Mesothelial cell of epicardium (in vitro differentiated cells): ENCODE results near the gene ABHD15. TPM values are rescaled to one million over a fixed set of nuclear protein-coding genes. Genes with fewer than 3 reads are reported as not detected.

Source experiments
- DNase-seq, 2 experiments: peaks; one replicate each; pipeline ENCODE4 v3.0.0; 2021; ENCODE audit warnings: low spot score in 2 of 2; ENCODE audit not compliant: unreplicated experiment in 2 of 2
- H3K27ac Mint-ChIP-seq: 2 replicates; pipeline ENCODE4 v1.8.0; 2021; ENCODE audit warnings: mixed read lengths
- H3K27me3 Mint-ChIP-seq: 2 replicates; pipeline ENCODE4 v1.8.0; 2021; ENCODE audit warnings: low read depth, mixed read lengths
- H3K36me3 Mint-ChIP-seq: 2 replicates; pipeline ENCODE4 v1.8.0; 2021; ENCODE audit warnings: mixed read lengths
- H3K4me1 Mint-ChIP-seq: 2 replicates; pipeline ENCODE4 v1.8.0; 2021; ENCODE audit warnings: mixed read lengths
- H3K4me3 Mint-ChIP-seq: 2 replicates; pipeline ENCODE4 v1.8.0; 2021; ENCODE audit warnings: mild to moderate bottlenecking, moderate library complexity, mixed read lengths
- H3K9me3 Mint-ChIP-seq: 2 replicates; pipeline ENCODE4 v1.8.0; 2021; ENCODE audit warnings: mixed read lengths
- total RNA-seq: library from RNA; stranded (reverse); gene quantifications from 3 replicates; pipeline ENCODE4 v1.2.1, GENCODE V29; 2021
- TF ChIP-seq, protein P1 (sequence below): fragments of 200-600 bp; sonication (generic); IDR thresholded peaks from one replicate; pipeline ENCODE4 v1.5.0; 2021; ENCODE audit warnings: antibody characterized with exemption; ENCODE audit not compliant: unreplicated experiment

Gene ABHD15
- total RNA-seq, 1 donor from 2014 or later, result 6.1 TPM

- Mint-ChIP-seq H3K4me1 (peaks cover 51% of the 10 kb centered on the region), H3K4me3 (peak within 1 kb of the TSS; percentile 77), H3K36me3 (no peaks in the 10 kb centered on the region), H3K27ac (peak within 1 kb of the TSS; percentile 99), H3K9me3 (no peaks in the 10 kb centered on the region), H3K27me3 (no peaks in the 10 kb centered on the region)
- DNase-seq, result no peak
- TF ChIP-seq, protein P1, sequence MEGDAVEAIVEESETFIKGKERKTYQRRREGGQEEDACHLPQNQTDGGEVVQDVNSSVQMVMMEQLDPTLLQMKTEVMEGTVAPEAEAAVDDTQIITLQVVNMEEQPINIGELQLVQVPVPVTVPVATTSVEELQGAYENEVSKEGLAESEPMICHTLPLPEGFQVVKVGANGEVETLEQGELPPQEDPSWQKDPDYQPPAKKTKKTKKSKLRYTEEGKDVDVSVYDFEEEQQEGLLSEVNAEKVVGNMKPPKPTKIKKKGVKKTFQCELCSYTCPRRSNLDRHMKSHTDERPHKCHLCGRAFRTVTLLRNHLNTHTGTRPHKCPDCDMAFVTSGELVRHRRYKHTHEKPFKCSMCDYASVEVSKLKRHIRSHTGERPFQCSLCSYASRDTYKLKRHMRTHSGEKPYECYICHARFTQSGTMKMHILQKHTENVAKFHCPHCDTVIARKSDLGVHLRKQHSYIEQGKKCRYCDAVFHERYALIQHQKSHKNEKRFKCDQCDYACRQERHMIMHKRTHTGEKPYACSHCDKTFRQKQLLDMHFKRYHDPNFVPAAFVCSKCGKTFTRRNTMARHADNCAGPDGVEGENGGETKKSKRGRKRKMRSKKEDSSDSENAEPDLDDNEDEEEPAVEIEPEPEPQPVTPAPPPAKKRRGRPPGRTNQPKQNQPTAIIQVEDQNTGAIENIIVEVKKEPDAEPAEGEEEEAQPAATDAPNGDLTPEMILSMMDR, result no peak
Observed at GRCh38 chr17:29592850-29593551, 26.2 kb upstream of the ABHD15 start, which contains the start of gene ANKRD13B. TSS of gene ANKRD13B (plus strand) at chr17:29593132. CDS start at chr17:29593622, 490 bp downstream.

DNA sequence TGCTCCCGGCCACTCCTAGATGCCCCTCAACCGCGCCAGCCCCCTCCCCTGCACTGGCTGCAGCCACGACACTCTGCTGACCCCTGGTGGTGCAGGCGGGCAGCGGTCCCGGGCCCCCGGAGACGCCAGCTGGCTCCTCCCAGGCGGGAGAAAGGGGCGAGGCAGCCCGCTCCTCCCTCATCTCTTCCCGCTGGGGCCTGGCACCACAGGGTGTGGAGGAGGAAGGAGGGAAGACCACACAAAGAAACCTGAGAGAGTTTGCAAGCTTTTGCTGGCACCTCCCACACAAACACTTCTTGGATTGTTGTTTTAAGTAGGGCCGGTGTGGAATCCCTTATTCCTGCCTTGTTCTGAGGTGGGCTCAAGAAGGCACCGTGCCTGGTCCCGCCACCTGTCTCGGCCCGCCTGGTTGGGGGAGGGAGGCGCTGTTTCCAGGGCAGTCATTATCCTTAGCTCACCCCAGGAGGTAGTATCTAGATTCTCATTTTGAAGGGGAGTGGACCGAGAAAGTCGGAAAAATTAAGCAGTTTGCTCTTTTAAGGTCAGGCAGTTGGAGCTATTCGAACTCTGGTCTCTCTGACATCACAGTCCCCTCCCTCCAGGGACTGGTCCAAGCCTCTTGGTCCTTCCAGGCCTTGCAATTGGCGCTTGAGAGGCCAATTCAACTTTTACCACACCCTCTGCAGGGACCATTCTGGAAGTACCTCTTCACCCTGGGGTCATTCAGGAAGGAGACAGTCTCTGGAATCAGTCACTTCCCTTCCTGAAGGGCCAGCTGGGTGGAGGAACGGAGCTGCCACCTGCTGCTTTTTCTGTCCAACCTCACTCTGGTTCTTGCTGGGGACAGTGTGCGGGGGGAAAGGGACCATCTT lies 25.1 kb upstream of the ABHD15 start:
- DNase-seq, result peak; percentile 92 to 100
- Mint-ChIP-seq H3K4me3 (peak overlapping the region; percentile 76), H3K4me1 (peaks cover 51% of the 10 kb centered on the region), H3K27ac (peak overlapping the region; percentile 99), H3K27me3 (no peaks in the 10 kb centered on the region), H3K36me3 (no peaks in the 10 kb centered on the region), H3K9me3 (no peaks in the 10 kb centered on the region)
- TF ChIP-seq, protein P1, result peak; percentile 86

GRCh38 chr17:29591146-29591736 lies 24.4 kb upstream of the ABHD15 start:
- peaks cover 49% of the 10 kb centered on the region for H3K4me1 Mint-ChIP-seq
- peak overlapping the region; percentile 99 for H3K27ac Mint-ChIP-seq
- DNase-seq, result peak in 1 of 2 experiments; percentile 72
- no peaks in the 10 kb centered on the region for H3K27me3 Mint-ChIP-seq
- peak overlapping the region; percentile 76 for H3K4me3 Mint-ChIP-seq
- TF ChIP-seq, protein P1, result no peak
- no peaks in the 10 kb centered on the region for H3K36me3 Mint-ChIP-seq
- H3K9me3 Mint-ChIP-seq, result no peaks in the 10 kb centered on the region

DNA sequence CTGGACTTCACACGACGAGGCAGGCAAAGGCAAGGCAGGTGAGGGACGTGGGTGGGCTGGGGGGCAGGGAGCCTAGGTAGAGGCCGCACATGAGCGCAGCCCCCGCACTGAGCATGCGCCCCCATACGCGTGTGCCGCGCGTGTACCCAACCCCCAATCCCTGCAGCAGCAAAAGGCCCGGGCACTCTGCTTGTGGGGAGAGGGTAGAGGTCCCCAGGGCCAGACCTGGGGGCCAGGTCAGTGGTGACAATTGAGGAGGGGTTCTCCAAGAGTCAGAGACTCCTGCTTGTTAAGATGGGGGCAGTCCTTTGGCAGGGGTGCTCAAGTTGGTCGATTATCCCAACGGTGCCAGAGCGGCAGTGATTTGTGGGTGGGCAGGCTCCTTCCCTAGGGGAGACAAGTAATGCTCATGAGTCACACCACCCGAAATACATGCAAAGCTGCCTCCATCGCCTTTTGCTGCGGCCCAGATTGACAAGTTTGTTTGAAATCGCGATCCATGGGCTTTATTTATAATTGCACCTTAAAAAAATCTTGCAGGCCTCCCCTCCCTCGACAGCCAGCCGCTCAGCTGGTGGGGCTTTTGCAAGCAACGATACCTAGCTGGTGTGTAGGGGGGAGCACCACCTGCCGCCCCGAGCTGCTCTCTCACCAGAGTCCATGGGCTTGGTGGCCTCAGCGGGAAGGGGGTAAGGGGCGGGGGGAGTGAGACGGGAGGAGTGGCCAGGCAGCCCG lies 23.7 kb upstream of the ABHD15 start:
- Mint-ChIP-seq H3K27me3 (no peaks in the 10 kb centered on the region), H3K4me3 (peak overlapping the region; percentile 76), H3K27ac (peak overlapping the region; percentile 99), H3K4me1 (peaks cover 49% of the 10 kb centered on the region), H3K9me3 (no peaks in the 10 kb centered on the region), H3K36me3 (no peaks in the 10 kb centered on the region)
- TF ChIP-seq, protein P1, result no peak
- DNase-seq, result no peak
